Thyroid gland (tissue), 4 donors: Measurements from ENCODE around the gene PIGP. TPM values are rescaled to one million over a fixed set of nuclear protein-coding genes. Genes with fewer than 3 reads are reported as not detected.

Experiments used
- DNase-seq, 2 donors: peaks; one replicate each; pipeline ENCODE4 v3.0.0-alpha.2; 2019
- H3K27ac ChIP-seq, 3 donors: fragments of 200-600 bp; sonication (generic); 1 replicate in 2 of 3; 2 replicates in 1 of 3; pipeline ENCODE4 v1.5.1; 2016 to 2019; ENCODE audit warnings: mild to moderate bottlenecking in 1 of 3, moderate library complexity in 1 of 3
- H3K27me3 ChIP-seq: fragments of 200-600 bp; sonication (generic); one replicate; pipeline ENCODE4 v1.5.1; 2019
- H3K36me3 ChIP-seq, 2 donors: fragments of 200-600 bp; sonication (generic); one replicate each; pipeline ENCODE4 v1.5.1; 2016 to 2019
- H3K4me1 ChIP-seq, 2 donors: fragments of 200-600 bp; sonication (generic); one replicate each; pipeline ENCODE4 v1.5.1; 2017 to 2019
- H3K4me3 ChIP-seq, 3 donors: fragments of 200-600 bp; sonication (generic); replicated peaks in 1 of 3; 1 replicate in 2 of 3; 2 replicates in 1 of 3; pipeline ENCODE4 v1.5.1; 2016; ENCODE audit warnings: mild to moderate bottlenecking in 1 of 3
- H3K9me3 ChIP-seq: fragments of 200-600 bp; sonication (generic); one replicate; pipeline ENCODE4 v1.5.1; 2017
- POLR2A ChIP-seq, 2 donors: fragments of 450-650 bp; IDR thresholded peaks; one replicate each; pipeline ENCODE4 v1.6.1; 2017; ENCODE audit warnings: antibody characterized with exemption in 2 of 2, mild to moderate bottlenecking in 2 of 2, moderate library complexity in 1 of 2
- WGBS, 2 donors: methylation state at CpG; one replicate each; pipeline ENCODE4 v1.1.5; 2017; 5-methylcytosine and 5-hydroxymethylcytosine counted together
- intact Hi-C: fragments of 100-400 bp; cut with DNase I; formaldehyde crosslinking; loops from one replicate; pipeline ENCODE4 v1.15.1; 2023
- total RNA-seq, 4 donors: library from RNA; depleted of rRNA; stranded (reverse); fragments of >200 nt; gene quantifications; one replicate each; pipeline ENCODE4 v1.2.3, GENCODE V29; 2016
- TF ChIP-seq, protein P1 (sequence below), 6 experiments: fragments of 200-600 bp in 3 of 6; fragments of 450-650 bp in 3 of 6; sonication (generic) in 3 of 6; IDR thresholded peaks; one replicate each; pipeline ENCODE4 v1.5.1; 2016 to 2019; ENCODE audit warnings: antibody characterized with exemption in 6 of 6, mild to moderate bottlenecking in 2 of 6, inconsistent platforms in 1 of 6, moderate library complexity in 1 of 6

PIGP gene
- total RNA-seq, 4 donors from 2014 or later: 14.7 to 27.0 (median 23.3) TPM

GRCh38 chr21:37063433-37063832 is 9.4 kb downstream of the PIGP start:
- Histone ChIP-seq H3K4me1 (peaks cover 0 to 6% of the 10 kb centered on the region in 2 donors), H3K27ac (no peak overlapping the region), H3K36me3 (no peaks in the 10 kb centered on the region), H3K4me3 (no peak overlapping the region), H3K27me3 (no peaks in the 10 kb centered on the region), H3K9me3 (no peaks in the 10 kb centered on the region)
- no peak for DNase-seq
- 78 to 85% methylated on average over 1 of the region's 1 CpG for WGBS, 2 donors
- intact Hi-C loops: no loop called here
- TF ChIP-seq, protein P1, sequence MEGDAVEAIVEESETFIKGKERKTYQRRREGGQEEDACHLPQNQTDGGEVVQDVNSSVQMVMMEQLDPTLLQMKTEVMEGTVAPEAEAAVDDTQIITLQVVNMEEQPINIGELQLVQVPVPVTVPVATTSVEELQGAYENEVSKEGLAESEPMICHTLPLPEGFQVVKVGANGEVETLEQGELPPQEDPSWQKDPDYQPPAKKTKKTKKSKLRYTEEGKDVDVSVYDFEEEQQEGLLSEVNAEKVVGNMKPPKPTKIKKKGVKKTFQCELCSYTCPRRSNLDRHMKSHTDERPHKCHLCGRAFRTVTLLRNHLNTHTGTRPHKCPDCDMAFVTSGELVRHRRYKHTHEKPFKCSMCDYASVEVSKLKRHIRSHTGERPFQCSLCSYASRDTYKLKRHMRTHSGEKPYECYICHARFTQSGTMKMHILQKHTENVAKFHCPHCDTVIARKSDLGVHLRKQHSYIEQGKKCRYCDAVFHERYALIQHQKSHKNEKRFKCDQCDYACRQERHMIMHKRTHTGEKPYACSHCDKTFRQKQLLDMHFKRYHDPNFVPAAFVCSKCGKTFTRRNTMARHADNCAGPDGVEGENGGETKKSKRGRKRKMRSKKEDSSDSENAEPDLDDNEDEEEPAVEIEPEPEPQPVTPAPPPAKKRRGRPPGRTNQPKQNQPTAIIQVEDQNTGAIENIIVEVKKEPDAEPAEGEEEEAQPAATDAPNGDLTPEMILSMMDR (IDR thresholded peaks at IDR 0.05): no peak
- TF ChIP-seq POLR2A (IDR thresholded peaks at IDR 0.05): no peak

GRCh38 chr21:37062593-37062935 is 10.3 kb downstream of the PIGP start:
- no peak overlapping the region for H3K4me3 ChIP-seq
- no peaks in the 10 kb centered on the region for H3K36me3 ChIP-seq
- H3K27me3 ChIP-seq: no peaks in the 10 kb centered on the region
- H3K9me3 ChIP-seq: no peaks in the 10 kb centered on the region
- intact Hi-C loops: no loop called here
- no peak for DNase-seq
- 83 to 88% methylated on average over 6 of the region's 6 CpGs for WGBS, 2 donors
- H3K27ac ChIP-seq: no peak overlapping the region
- TF ChIP-seq POLR2A (IDR thresholded peaks at IDR 0.05): no peak
- TF ChIP-seq, protein P1 (IDR thresholded peaks at IDR 0.05): no peak
- peaks cover 0 to 6% of the 10 kb centered on the region in 2 donors for H3K4me1 ChIP-seq

GRCh38 chr21:37061926-37062592 is 10.8 kb downstream of the PIGP start:
- no peaks in the 10 kb centered on the region for H3K36me3 ChIP-seq
- intact Hi-C loops: no loop called here
- H3K4me3 ChIP-seq: no peak overlapping the region
- H3K27me3 ChIP-seq: no peaks in the 10 kb centered on the region
- TF ChIP-seq, protein P1 (IDR thresholded peaks at IDR 0.05): no peak
- TF ChIP-seq POLR2A (IDR thresholded peaks at IDR 0.05): no peak
- H3K9me3 ChIP-seq: no peaks in the 10 kb centered on the region
- no peak for DNase-seq
- 59 to 65% methylated on average over 7 of the region's 7 CpGs for WGBS, 2 donors
- peaks cover 0 to 6% of the 10 kb centered on the region in 2 donors for H3K4me1 ChIP-seq
- H3K27ac ChIP-seq: no peak overlapping the region

- intact Hi-C loops: no loop called here
- H3K4me1 ChIP-seq: peaks cover 0 to 6% of the 10 kb centered on the region in 2 donors
- TF ChIP-seq, protein P1 (IDR thresholded peaks at IDR 0.05): no peak
- TF ChIP-seq POLR2A (IDR thresholded peaks at IDR 0.05): no peak
- peak in 1 of 2 donors; percentile 11 for DNase-seq
- H3K27ac ChIP-seq: no peak overlapping the region
- 91 to 100% methylated on average over 1 of the region's 1 CpG for WGBS, 2 donors
- no peak overlapping the region for H3K4me3 ChIP-seq
- H3K36me3 ChIP-seq: no peaks in the 10 kb centered on the region
- no peaks in the 10 kb centered on the region for H3K27me3 ChIP-seq
- H3K9me3 ChIP-seq: no peaks in the 10 kb centered on the region
These were observed 12.6 kb downstream of the PIGP start for GRCh38 chr21:37060296-37060695.

- no peak overlapping the region for H3K4me3 ChIP-seq
- no peak for DNase-seq
These were observed 13.7 kb downstream of the PIGP start for GRCh38 chr21:37059181-37059580.

More at GRCh38 chr21:37059181-37059580, 13.7 kb downstream of the PIGP start:
- H3K36me3 ChIP-seq: no peaks in the 10 kb centered on the region
- H3K9me3 ChIP-seq: no peaks in the 10 kb centered on the region
- H3K4me1 ChIP-seq: peaks cover 0 to 6% of the 10 kb centered on the region in 2 donors
- TF ChIP-seq, protein P1 (IDR thresholded peaks at IDR 0.05): no peak
- TF ChIP-seq POLR2A (IDR thresholded peaks at IDR 0.05): no peak
- WGBS, 2 donors: 77 to 78% methylated on average over 5 of the region's 5 CpGs
- intact Hi-C loops: no loop called here
- H3K27me3 ChIP-seq: no peaks in the 10 kb centered on the region
- H3K27ac ChIP-seq: no peak overlapping the region
